PC-3 (cell line): Measurements from ENCODE around the gene NOS1. TPM values are rescaled to one million over a fixed set of nuclear protein-coding genes. Genes with fewer than 3 reads are reported as not detected.
A peak's percentile ranks its signal among the peaks of the same experiment; 100 is the strongest.

Source experiments
- ATAC-seq: fragments of 200-7000 bp; cut with Tn5 transposase; 2 replicates; pipeline ENCODE4 v1.9.1; 2020; ENCODE audit warnings: mild to moderate bottlenecking, moderate library complexity
- BruUV-seq: library from RNA; stranded (reverse); fragments of 400-500 nt; replicated peaks from 2 replicates; lab custom pipeline; 2021; lab: Mats Ljungman, UMichigan
- CTCF ChIA-PET: fragments of 300-600 bp; sonication (Branson Sonifier 250); formaldehyde crosslinking; loops from one replicate; lab custom pipeline; 2022; ENCODE audit warnings: antibody characterized with exemption; lab: Charles Lee
- POLR2A ChIA-PET: fragments of 300-600 bp; sonication (Branson Sonifier 250); formaldehyde crosslinking; loops from one replicate; lab custom pipeline; 2022; ENCODE audit warnings: antibody characterized with exemption; ENCODE audit not compliant: unreplicated experiment; lab: Charles Lee
- DNase-seq: peaks from one replicate; pipeline ENCODE4 v3.0.0-alpha.2; 2015
- H2AFZ ChIP-seq: fragments of 300-600 bp; sonication (generic); 2 replicates; pipeline ENCODE4 v1.6.0; 2016; ENCODE audit warnings: antibody characterized with exemption, low read length
- H3F3A ChIP-seq: fragments of 300-600 bp; sonication (generic); one replicate; pipeline ENCODE4 v1.6.0; 2017; ENCODE audit warnings: antibody characterized with exemption, low read length, control low read depth, mild to moderate bottlenecking; ENCODE audit not compliant: unreplicated experiment
- H3K27ac ChIP-seq: fragments of 300-600 bp; sonication (generic); 2 replicates; pipeline ENCODE4 v1.5.1; 2016; ENCODE audit warnings: mild to moderate bottlenecking, low read length
- H3K27me3 ChIP-seq: fragments of 300-600 bp; sonication (generic); 2 replicates; pipeline ENCODE4 v1.6.1; 2016; ENCODE audit warnings: low read length, mixed read lengths
- H3K36me3 ChIP-seq: fragments of 300-600 bp; sonication (generic); 2 replicates; pipeline ENCODE4 v1.6.1; 2016; ENCODE audit warnings: low read depth, mixed run types, low read length, mixed read lengths
- H3K4me1 ChIP-seq: fragments of 300-600 bp; sonication (generic); 2 replicates; pipeline ENCODE4 v1.5.1; 2016; ENCODE audit warnings: low read length; ENCODE audit not compliant: insufficient read depth
- H3K4me2 ChIP-seq: fragments of 300-600 bp; sonication (generic); 2 replicates; pipeline ENCODE4 v1.6.0; 2016; ENCODE audit warnings: low read length
- H3K4me3 ChIP-seq: fragments of 300-600 bp; sonication (generic); 2 replicates; pipeline ENCODE4 v1.5.1; 2016; ENCODE audit warnings: mild to moderate bottlenecking, low read length, mixed read lengths
- H3K79me2 ChIP-seq: fragments of 300-600 bp; sonication (generic); 2 replicates; pipeline ENCODE4 v1.6.1; 2017; ENCODE audit warnings: low read length, mixed read lengths
- H3K9ac ChIP-seq: fragments of 300-600 bp; sonication (generic); 2 replicates; pipeline ENCODE4 v1.6.0; 2016; ENCODE audit warnings: mild to moderate bottlenecking, low read length
- H3K9me2 ChIP-seq: fragments of 300-600 bp; sonication (generic); replicated peaks from 2 replicates; pipeline ENCODE4 v1.6.1; 2016; ENCODE audit warnings: mixed run types, low read length, mixed read lengths
- H3K9me3 ChIP-seq: fragments of 300-600 bp; sonication (generic); 2 replicates; pipeline ENCODE4 v1.6.1; 2016; ENCODE audit warnings: low read length, mixed read lengths
- H4K20me1 ChIP-seq: fragments of 300-600 bp; sonication (generic); 2 replicates; pipeline ENCODE4 v1.6.1; 2016; ENCODE audit warnings: low read length, mixed read lengths
- EZH2 ChIP-seq: fragments of 300-600 bp; sonication (generic); IDR thresholded peaks from one replicate; pipeline ENCODE4 v1.6.1; 2017; ENCODE audit warnings: antibody characterized with exemption, mild to moderate bottlenecking, low read length; ENCODE audit not compliant: unreplicated experiment
- EZH2phosphoT487 ChIP-seq: fragments of 300-600 bp; sonication (generic); IDR thresholded peaks from 2 replicates; pipeline ENCODE4 v1.6.1; 2018; ENCODE audit warnings: mild to moderate bottlenecking, antibody characterized with exemption, low read length, borderline replicate concordance
- intact Hi-C: fragments of 100-400 bp; cut with micrococcal nuclease; formaldehyde crosslinking; loops from 2 replicates; pipeline ENCODE4 v1.9.0; 2023
- total RNA-seq: library from RNA; depleted of rRNA; stranded (reverse); fragments of >200 nt; gene quantifications from 2 replicates; pipeline ENCODE4 v1.2.3, GENCODE V29; 2014
- TF ChIP-seq, protein P1 (sequence below): fragments of 300-600 bp; sonication (generic); conservative IDR thresholded peaks from 2 replicates; pipeline ENCODE4 v1.5.1; 2017; ENCODE audit warnings: antibody characterized with exemption, low read depth, mild to moderate bottlenecking, low read length

NOS1 gene
- total RNA-seq, 1 experiment from 2014 or later, result 0.11 TPM

DNA sequence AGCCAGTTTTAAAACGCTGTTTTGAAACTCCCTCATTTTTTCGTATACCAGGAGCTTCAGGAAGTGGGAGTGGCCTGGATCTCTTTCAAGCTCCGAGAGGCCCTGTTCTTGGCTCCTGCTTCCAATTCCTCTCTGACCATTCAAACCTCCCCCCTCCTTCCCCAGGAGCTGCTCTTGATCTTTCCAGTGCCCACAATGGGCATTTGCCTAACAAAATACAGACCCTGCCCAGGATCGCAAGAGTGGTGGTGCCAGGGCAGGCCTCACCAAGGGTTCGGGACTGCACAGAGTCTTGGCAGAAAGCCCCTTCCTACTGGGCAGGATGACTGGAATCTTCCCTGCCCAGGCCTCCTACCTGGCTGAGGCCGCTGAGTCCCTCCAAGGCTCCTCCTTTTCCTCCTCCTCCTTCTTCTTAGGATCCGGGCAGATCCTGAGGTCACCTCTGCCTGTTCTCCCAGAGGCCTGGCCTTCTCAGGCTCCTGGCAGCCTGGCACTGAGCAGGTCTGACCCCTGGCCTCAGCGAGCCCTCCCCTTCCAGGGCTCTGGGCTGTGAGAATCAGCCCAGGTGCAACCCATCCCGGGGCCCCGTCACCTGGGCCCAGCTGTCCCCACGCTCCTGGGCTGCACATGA, 46.9 kb upstream of the NOS1 start:
- no peaks in the 10 kb centered on the region for H4K20me1 ChIP-seq
- no peak overlapping the region for H3K9ac ChIP-seq
- H2AFZ ChIP-seq, result peak overlapping the region; percentile 68; the same call in 1 of the 2 replicates
- peak; percentile 53 for DNase-seq
- H3K4me1 ChIP-seq, result peaks cover 8% of the 10 kb centered on the region
- H3K36me3 ChIP-seq, result no peaks in the 10 kb centered on the region
- no peak overlapping the region for H3K27ac ChIP-seq
- no peaks in the 10 kb centered on the region for H3K79me2 ChIP-seq
- no peak for TF ChIP-seq EZH2phosphoT487
- TF ChIP-seq EZH2, result no peak
- TF ChIP-seq, protein P1, sequence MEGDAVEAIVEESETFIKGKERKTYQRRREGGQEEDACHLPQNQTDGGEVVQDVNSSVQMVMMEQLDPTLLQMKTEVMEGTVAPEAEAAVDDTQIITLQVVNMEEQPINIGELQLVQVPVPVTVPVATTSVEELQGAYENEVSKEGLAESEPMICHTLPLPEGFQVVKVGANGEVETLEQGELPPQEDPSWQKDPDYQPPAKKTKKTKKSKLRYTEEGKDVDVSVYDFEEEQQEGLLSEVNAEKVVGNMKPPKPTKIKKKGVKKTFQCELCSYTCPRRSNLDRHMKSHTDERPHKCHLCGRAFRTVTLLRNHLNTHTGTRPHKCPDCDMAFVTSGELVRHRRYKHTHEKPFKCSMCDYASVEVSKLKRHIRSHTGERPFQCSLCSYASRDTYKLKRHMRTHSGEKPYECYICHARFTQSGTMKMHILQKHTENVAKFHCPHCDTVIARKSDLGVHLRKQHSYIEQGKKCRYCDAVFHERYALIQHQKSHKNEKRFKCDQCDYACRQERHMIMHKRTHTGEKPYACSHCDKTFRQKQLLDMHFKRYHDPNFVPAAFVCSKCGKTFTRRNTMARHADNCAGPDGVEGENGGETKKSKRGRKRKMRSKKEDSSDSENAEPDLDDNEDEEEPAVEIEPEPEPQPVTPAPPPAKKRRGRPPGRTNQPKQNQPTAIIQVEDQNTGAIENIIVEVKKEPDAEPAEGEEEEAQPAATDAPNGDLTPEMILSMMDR, result no peak
- H3K27me3 ChIP-seq, result 0 out of 2 replicates have a peak, but pooled peaks cover 9% of the 10 kb centered on the region
- ChIA-PET CTCF (no interaction called here), POLR2A (no interaction called here)
- H3K9me2 ChIP-seq, result no peaks in the 10 kb centered on the region
- H3K9me3 ChIP-seq, result no peaks in the 10 kb centered on the region
- no TSS peak for BruUV-seq
- intact Hi-C loops, result no loop called here
- peak overlapping the region; percentile 58 for H3K4me2 ChIP-seq
- H3F3A ChIP-seq, result no peaks in the 10 kb centered on the region
- peak; percentile 89 for ATAC-seq
- no peak overlapping the region for H3K4me3 ChIP-seq

DNA sequence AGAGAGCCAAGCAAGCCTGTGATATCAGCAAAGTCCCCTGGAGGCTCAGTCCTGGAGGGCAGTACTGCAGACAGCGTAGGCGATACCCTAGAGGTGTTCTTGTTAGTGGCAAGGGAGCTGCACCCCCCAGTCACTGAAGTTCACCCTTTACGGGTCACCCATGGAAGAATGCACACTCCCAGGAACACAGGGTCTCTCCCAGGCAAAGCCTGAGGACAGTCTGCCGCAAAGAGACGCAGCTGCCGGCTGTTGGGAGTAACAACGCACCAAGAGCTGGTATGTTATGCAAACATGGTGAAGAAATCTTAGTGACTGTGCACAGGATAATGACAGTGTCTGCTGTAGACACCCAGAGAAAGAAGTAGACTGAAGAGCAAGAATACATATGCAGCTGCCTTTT, 43.5 kb upstream of the NOS1 start:
- Histone ChIP-seq H3K27ac (no peak overlapping the region), H3K27me3 (0 out of 2 replicates have a peak, but pooled peaks cover 9% of the 10 kb centered on the region), H3K36me3 (no peaks in the 10 kb centered on the region), H2AFZ (no peak overlapping the region), H3K4me2 (no peak overlapping the region), H4K20me1 (no peaks in the 10 kb centered on the region), H3K9me2 (no peaks in the 10 kb centered on the region), H3F3A (no peaks in the 10 kb centered on the region), H3K9ac (no peak overlapping the region), H3K9me3 (no peaks in the 10 kb centered on the region), H3K79me2 (no peaks in the 10 kb centered on the region), H3K4me3 (no peak overlapping the region), H3K4me1 (peaks cover 8% of the 10 kb centered on the region)
- TF ChIP-seq, protein P1, result no peak
- no peak for TF ChIP-seq EZH2
- intact Hi-C loops, result no loop called here
- ChIA-PET POLR2A (no interaction called here), CTCF (no interaction called here)
- no TSS peak for BruUV-seq
- DNase-seq (no peak), ATAC-seq (no peak)

DNA sequence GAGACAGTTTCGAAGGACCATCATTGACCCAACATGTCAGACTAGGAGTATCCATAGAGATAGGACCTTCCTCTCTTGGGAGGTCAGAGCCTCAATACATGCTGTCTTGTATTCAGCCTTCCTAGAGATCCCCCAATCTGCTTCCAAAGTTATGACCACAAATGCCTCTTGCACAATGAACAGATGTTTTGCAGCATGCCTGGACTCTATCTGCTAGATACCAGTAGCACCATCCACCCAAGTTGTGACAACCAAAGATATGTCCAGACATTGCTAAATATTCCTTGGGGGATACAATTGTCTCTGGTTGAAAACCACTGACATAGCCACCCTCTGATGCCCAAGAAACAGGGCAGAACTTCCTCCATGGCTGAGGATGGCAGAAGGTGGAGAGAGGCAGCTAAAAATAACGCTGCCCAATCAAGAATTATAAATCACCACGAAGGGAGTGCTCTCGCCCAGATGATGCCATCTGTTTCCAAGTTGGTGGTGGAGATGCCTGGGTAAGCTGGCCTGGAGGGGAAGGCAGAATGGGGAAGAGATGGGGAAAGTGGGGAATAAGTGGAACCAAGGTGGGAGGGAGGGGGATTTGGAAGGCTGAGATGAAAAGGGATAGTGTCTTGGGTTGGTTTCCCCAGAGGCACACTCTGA, 42.9 kb upstream of the NOS1 start:
- H3K27ac ChIP-seq, result no peak overlapping the region
- ChIA-PET CTCF (no interaction called here), POLR2A (no interaction called here)
- no peaks in the 10 kb centered on the region for H3K9me2 ChIP-seq
- H3K4me1 ChIP-seq, result peaks cover 8% of the 10 kb centered on the region
- no peaks in the 10 kb centered on the region for H3F3A ChIP-seq
- no TSS peak for BruUV-seq
- H4K20me1 ChIP-seq, result no peaks in the 10 kb centered on the region
- H3K9ac ChIP-seq, result no peak overlapping the region
- ATAC-seq, result no peak
- H3K36me3 ChIP-seq, result no peaks in the 10 kb centered on the region
- no peaks in the 10 kb centered on the region for H3K9me3 ChIP-seq
- intact Hi-C loops, result no loop called here
- H3K79me2 ChIP-seq, result no peaks in the 10 kb centered on the region
- H3K4me3 ChIP-seq, result no peak overlapping the region
- H3K27me3 ChIP-seq, result 0 out of 2 replicates have a peak, but pooled peaks cover 9% of the 10 kb centered on the region
- DNase-seq, result no peak
- TF ChIP-seq EZH2phosphoT487, result no peak
- TF ChIP-seq, protein P1, result no peak
- TF ChIP-seq EZH2, result no peak
- no peak overlapping the region for H3K4me2 ChIP-seq
- no peak overlapping the region for H2AFZ ChIP-seq
